GM18951 (cell line): ENCODE measurements around the gene ONECUT3.

Experiments
- POLR2A ChIP-seq: IDR thresholded peaks from 4 replicates; pipeline ENCODE4 v1.6.1; 2011; ENCODE audit warnings: mild to moderate bottlenecking; ENCODE audit not compliant: insufficient read length, insufficient read depth; ENCODE audit errors: extremely low read depth
- in situ Hi-C: fragments of 300-500 bp; cut with MboI; formaldehyde crosslinking; loops from one replicate; pipeline ENCODE4 v1.12.0; 2022; ENCODE audit warnings: low sequenced_read_pairs, mixed read lengths, inconsistent platforms; ENCODE audit not compliant: unreplicated experiment

Gene ONECUT3

DNA sequence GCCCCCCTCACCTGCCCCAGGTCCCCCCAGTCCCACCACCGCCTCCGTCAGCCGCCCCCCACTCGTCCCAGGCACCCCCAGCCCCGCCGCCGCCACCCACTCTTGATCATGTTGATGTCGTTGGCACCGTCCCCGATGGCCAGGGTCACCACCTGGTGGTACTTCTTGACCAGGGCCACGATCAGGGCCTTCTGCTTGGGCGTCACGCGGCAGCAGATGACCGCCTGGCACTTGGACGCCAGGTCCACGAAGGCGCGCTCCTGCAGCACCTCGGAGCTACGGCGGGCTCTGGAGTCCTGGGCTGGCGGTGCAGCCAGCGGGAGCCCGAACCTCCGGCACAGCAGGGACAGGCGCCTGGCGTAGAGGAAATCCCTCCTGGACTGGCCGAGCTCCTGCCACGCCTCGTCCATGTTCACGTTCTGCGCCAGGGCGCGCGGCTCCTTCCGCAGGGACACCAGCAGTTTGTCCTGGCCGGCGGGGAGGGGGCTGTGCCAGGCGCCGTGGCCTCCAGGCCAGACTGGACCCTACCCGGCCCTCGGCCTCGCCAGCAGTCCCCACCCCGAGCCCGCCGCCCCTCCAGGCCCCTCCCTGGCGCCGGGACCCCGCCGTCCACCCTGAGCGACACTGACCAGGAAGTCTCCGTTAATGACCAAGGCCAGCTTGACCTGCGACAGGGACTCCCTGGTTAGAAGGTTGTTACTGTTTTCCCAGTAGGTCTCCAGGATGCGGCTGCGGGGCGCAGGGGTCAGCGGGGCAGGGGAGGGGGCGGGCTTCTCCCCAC lies 36.1 kb downstream of the ONECUT3 start:
- TF ChIP-seq POLR2A, result no peak
- in situ Hi-C loops, result loop anchor here (25.0 kb wide), 1 partner anchor 252 kb away; no protein-coding TSS in a partner anchor

GRCh38 chr19:1790054-1790792 lies 36.9 kb downstream of the ONECUT3 start:
- in situ Hi-C loops, result loop anchor here (25.0 kb wide), 1 partner anchor 253 kb away; no protein-coding TSS in a partner anchor
- TF ChIP-seq POLR2A, result no peak

DNA sequence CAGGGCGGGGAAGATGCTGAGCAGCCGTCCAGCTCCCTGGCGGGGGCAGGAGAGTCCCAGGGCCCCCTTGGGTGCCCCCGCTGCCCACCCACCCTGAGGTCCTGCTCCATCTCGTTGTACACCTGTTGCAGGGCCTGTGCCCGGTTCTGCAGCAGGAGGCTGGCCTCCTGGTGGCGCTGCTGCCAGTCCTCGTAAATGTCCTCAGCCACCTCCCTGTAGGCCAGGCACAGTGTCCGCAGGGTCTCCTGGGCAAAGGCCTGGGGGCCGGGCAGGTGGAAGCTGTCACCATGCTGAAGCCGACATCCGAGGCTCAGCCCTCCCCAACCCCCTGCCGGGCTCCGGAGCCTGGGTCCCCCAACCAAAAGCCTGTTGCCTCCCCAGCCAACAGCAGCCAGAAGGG lies 38.6 kb downstream of the ONECUT3 start:
- TF ChIP-seq POLR2A, result no peak
- in situ Hi-C loops, result loop anchor here (25.0 kb wide), 1 partner anchor 255 kb away; no protein-coding TSS in a partner anchor

- in situ Hi-C loops, result loop anchor here (25.0 kb wide), 1 partner anchor 257 kb away; no protein-coding TSS in a partner anchor
- TF ChIP-seq POLR2A, result no peak
Measured at GRCh38 chr19:1794424-1795172, 41.3 kb downstream of the ONECUT3 start.

- no peak for TF ChIP-seq POLR2A
- in situ Hi-C loops, result loop anchor here (25.0 kb wide), 1 partner anchor 259 kb away; no protein-coding TSS in a partner anchor
Measured at GRCh38 chr19:1796395-1797142, 43.3 kb downstream of the ONECUT3 start.

GRCh38 chr19:1797313-1797712 lies 44.0 kb downstream of the ONECUT3 start:
- in situ Hi-C loops, result loop anchor here (25.0 kb wide), 1 partner anchor 260 kb away; no protein-coding TSS in a partner anchor

DNA sequence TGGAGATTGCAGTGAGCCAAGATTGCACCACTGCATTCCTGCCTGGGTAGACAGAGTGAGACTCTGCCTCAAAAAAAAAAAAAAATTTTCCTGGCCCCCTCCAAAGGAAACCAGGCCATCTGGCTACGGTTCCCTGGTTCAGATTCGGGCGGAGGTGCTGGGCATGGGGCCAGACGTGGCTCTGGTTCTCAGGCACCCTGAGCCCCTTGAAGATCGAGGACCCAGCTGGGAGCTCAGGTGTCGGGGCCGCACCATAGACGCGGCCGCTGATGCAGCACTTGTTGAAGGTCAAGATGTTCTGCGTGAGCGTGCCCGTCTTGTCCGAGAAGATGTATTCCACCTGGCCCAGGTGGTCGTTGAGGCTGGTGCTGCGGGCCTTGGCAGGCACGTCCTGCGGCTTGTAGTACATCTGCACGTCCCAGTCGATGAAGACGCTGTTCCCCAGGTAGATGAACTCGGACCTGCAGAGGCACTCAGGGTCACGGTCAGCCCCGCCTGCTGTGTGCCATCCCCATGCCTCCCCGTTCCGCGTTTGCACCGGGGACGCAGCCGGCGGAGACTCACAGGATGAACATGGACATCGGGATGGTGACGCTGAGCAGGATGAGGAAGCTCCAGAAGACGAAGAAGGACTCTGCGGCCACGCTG lies 46.5 kb downstream of the ONECUT3 start:
- in situ Hi-C loops, result loop anchor here (25.0 kb wide), 1 partner anchor 263 kb away; no protein-coding TSS in a partner anchor
- no peak for TF ChIP-seq POLR2A

GRCh38 chr19:1804858-1805257 lies 51.6 kb downstream of the ONECUT3 start:
- no peak for TF ChIP-seq POLR2A
- in situ Hi-C loops, result no loop called here

DNA sequence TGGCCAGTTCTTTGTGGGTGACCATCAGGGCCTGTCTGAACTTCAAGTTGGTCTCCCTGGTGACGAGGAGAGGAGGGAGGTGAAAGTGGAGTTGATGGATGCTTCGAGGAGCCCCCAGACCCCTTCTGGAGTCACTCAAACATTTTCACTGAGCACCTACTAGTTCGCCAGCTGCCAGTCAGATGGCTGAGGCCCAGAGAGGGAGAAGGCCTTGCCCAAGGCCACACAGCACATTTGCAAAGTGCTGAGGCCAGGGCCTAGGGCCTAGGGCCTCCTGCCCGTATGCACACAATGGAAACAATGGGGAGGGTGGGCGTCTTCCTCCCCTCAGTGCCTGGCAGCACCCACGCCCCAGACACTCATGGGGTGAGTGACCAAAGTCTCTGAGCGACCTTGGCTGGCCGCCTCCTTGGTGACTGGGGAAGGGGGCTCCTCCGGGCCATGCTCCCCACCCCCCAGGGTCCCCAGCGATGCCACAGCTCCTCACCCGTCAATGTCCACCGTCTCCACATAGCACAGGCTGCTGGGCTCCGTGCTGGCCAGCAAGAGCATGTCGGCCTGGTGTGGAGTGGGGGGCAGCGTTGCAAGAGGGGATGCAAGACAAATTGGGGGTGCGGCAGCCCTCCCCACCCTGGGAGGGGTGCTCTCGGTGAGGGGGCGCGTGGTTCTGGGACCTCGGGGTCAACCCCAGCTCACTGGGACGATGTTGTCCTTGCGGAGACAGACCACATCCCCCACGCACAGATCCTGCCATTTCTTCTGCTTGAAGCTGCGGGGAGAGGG lies 52.3 kb downstream of the ONECUT3 start:
- in situ Hi-C loops, result no loop called here
- no peak for TF ChIP-seq POLR2A

DNA sequence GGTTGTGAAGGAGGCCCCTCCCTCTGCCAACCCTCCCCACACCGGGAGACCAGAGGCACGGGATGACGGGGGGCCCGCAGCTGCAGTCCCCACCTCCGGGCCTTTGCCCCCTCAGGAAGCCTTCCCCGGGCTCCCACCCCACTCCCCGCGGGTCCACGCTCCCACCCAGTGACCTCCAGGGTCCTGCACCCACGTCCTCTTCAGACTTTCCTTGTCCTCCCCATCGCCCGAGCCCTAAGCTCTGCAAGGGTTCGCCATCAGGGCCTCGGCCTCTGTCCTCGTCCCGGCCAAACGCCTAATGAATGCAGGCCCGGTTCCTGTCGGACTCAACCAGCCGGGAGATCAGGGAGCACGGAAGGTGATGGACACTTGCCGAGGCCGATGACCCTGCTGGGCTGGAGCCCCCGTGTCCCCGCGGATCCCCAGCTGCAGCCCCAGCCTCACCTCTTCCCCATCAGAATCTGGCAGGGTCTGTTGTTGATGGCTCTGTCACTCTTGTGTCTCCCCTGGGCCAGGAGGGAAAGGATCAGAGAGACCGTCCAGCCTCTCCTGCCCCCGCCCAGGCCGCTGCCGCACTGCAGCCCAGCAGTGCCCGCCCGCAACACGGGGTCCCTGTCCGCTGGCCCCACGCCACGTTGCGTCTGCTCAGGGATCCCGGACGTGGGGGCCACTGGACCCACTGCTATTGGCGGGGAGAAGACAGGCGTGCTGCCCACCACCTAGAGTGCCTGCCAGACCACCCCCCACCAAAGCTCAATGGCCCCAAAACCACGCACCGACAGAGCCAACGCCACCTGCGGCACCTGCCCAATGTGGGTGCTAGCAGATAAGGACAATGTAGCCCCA lies 53.1 kb downstream of the ONECUT3 start:
- in situ Hi-C loops, result no loop called here
- TF ChIP-seq POLR2A, result no peak
